ENCODE results near the gene TMEM164.

TMEM164 gene

DNA sequence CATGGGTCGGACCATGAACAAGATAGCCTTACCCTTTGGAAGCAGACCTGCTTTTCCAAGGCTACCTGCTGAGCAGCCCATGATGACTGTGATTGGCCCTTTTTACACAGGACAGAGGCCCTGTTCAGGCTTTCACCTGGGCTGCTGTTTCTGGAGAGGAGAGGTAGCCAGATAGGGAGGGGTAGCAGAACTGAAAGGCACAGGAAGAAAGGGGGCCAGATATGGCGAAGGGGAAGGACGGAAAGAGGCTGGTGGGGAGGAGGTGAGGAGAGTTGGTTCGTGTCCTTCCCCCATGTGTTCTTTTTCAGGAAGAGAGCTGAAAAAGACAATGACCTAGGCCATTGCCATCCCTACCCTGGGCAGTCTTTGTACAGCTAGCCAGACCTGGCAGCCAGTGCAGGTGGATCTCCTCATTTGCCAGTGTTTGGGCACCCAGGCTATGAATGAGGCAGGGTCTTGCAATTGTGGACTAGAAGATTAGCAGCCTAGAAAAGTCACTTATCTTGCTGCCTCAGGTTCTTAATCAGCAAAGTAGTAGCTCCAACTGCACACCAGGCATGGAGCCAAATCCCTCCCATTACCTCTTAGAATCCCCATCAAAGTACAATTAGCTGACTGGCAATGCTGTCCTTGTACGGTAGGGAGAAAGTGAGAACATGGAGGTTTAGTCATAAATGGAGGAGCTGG, 175.4 kb downstream of the TMEM164 start:
- peak overlapping the region in 1 of 2 experiments; percentile 39 for H3K27ac ChIP-seq (ENCODE audit: insufficient read depth in 1 of 2, low read depth in 1 of 2, low read length in 2 of 2, poor library complexity in 1 of 2, severe bottlenecking in 2 of 2)
- H3K27me3 ChIP-seq (replicated peaks in 2 of 5; ENCODE audit: control insufficient read depth in 4 of 5, insufficient read depth in 5 of 5, low read length in 4 of 5), result peaks cover 0 to 4% (median 0%) of the 10 kb centered on the region in 5 experiments
- ChIA-PET POLR2A (no interaction called here), CTCF (no interaction called here)
- H3K4me1 ChIP-seq (ENCODE audit: control extremely low read depth in 1 of 4, control insufficient read depth in 4 of 4, insufficient read depth in 4 of 4, low read length in 3 of 4), result peaks cover 0 to 7% (median 1%) of the 10 kb centered on the region in 4 experiments
- no peak overlapping the region for H3K4me3 ChIP-seq (ENCODE audit: control insufficient read depth in 1 of 7, extremely low read depth in 1 of 7, insufficient read depth in 4 of 7, low read depth in 2 of 7, low read length in 6 of 7)
- 95% methylated on average over 4 of the region's 5 CpGs for WGBS (ENCODE audit: insufficient coverage)
- H3K9me3 ChIP-seq (ENCODE audit: control extremely low read depth in 1 of 5, control insufficient read depth in 4 of 5, insufficient read depth in 2 of 5, low read depth in 1 of 5, low read length in 4 of 5), result peaks cover 0 to 2% (median 0%) of the 10 kb centered on the region in 5 experiments
- peak; percentile 38 to 69 (median 64) for DNase-seq
- peaks cover 4 to 18% (median 11%) of the 10 kb centered on the region in 4 experiments for H3K36me3 ChIP-seq (ENCODE audit: control insufficient read depth in 4 of 4, insufficient read depth in 4 of 4, low read length in 3 of 4)

DNA sequence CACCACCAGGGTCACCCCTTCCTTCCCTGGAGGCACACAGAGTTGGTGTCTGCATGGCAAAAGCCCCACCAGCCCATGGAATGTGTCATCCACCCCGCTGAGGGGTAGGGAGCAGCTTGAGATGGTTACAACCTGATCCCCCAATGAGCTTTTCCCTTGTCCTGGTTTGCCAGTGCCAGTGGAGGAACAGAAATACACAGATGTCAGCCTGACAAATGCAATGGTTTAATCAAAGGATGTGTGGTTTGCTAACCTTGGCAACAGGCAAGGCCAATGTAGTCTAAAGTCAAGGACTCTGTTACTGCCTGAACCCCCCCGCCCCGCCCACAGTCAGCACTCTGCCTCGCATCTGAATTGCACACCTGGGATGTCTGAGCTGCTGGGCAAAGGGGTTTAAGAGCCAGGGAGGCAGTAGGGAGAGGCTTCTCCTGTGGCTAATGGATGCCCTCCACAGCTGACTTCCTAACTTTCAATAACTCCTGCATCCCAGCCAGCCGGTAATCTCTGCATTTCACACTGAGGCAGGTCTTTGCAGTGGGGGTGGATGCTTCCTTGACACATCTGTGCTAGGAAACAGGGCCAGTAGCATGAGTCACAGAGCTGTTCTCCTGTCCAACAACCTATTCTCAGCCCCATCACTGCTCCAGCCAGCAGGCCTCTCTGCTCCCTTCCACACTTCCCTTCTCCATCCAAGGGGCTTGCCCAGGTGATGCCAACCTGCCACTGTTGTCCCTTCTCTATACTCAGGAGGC, 177.4 kb downstream of the TMEM164 start:
- no peak for DNase-seq
- POLR2A ChIA-PET, result no interaction called here
- CTCF ChIA-PET, result interaction anchor here (1.0 to 1.4 kb wide), 3 partner anchors 10 to 177 kb away, joined by 3 to 4 read pairs (median 3); no protein-coding TSS in a partner anchor
- no peaks in the 10 kb centered on the region for H3K27me3 ChIP-seq (replicated peaks in 2 of 5; ENCODE audit: control insufficient read depth in 4 of 5, insufficient read depth in 5 of 5, low read length in 4 of 5)
- no peak overlapping the region for H3K4me3 ChIP-seq (ENCODE audit: control insufficient read depth in 1 of 7, extremely low read depth in 1 of 7, insufficient read depth in 4 of 7, low read depth in 2 of 7, low read length in 6 of 7)
- no peak overlapping the region for H3K27ac ChIP-seq (ENCODE audit: insufficient read depth in 1 of 2, low read depth in 1 of 2, low read length in 2 of 2, poor library complexity in 1 of 2, severe bottlenecking in 2 of 2)
- WGBS (ENCODE audit: insufficient coverage), result 89% methylated on average over 3 of the region's 5 CpGs
- H3K9me3 ChIP-seq (ENCODE audit: control extremely low read depth in 1 of 5, control insufficient read depth in 4 of 5, insufficient read depth in 2 of 5, low read depth in 1 of 5, low read length in 4 of 5), result peaks cover 0 to 2% (median 0%) of the 10 kb centered on the region in 5 experiments
- H3K36me3 ChIP-seq (ENCODE audit: control insufficient read depth in 4 of 4, insufficient read depth in 4 of 4, low read length in 3 of 4), result peaks cover 0 to 11% (median 6%) of the 10 kb centered on the region in 4 experiments
- H3K4me1 ChIP-seq (ENCODE audit: control extremely low read depth in 1 of 4, control insufficient read depth in 4 of 4, insufficient read depth in 4 of 4, low read length in 3 of 4), result peaks cover 0 to 4% (median 0%) of the 10 kb centered on the region in 4 experiments

DNA sequence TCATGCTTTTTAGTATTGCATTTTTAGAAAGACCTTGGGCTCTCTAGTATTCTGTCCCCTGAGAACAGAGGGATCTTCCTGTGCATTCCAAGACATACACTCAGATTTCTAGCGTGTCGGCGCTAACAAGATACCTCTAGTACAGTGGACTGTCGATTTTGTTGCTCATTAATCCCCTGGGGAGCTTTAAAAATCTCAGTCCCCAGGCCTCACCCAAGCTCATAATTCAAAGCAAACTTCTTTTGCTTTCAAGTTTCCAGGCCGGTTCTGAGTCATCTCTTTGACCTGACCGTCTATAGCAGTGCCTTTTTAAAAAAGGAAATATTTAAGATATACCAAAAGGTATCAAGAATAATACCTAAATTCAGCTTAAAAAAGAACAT, 178.0 kb downstream of the TMEM164 start:
- no peaks in the 10 kb centered on the region for H3K27me3 ChIP-seq (replicated peaks in 2 of 5; ENCODE audit: control insufficient read depth in 4 of 5, insufficient read depth in 5 of 5, low read length in 4 of 5)
- ChIA-PET POLR2A (no interaction called here), CTCF (no interaction called here)
- peaks cover 0 to 11% (median 5%) of the 10 kb centered on the region in 4 experiments for H3K36me3 ChIP-seq (ENCODE audit: control insufficient read depth in 4 of 4, insufficient read depth in 4 of 4, low read length in 3 of 4)
- 92% methylated on average over 4 of the region's 6 CpGs for WGBS (ENCODE audit: insufficient coverage)
- no peak overlapping the region for H3K4me3 ChIP-seq (ENCODE audit: control insufficient read depth in 1 of 7, extremely low read depth in 1 of 7, insufficient read depth in 4 of 7, low read depth in 2 of 7, low read length in 6 of 7)
- peaks cover 0 to 4% (median 0%) of the 10 kb centered on the region in 4 experiments for H3K4me1 ChIP-seq (ENCODE audit: control extremely low read depth in 1 of 4, control insufficient read depth in 4 of 4, insufficient read depth in 4 of 4, low read length in 3 of 4)
- no peak overlapping the region for H3K27ac ChIP-seq (ENCODE audit: insufficient read depth in 1 of 2, low read depth in 1 of 2, low read length in 2 of 2, poor library complexity in 1 of 2, severe bottlenecking in 2 of 2)
- no peak for DNase-seq
- peaks cover 0 to under 1% (median 0%) of the 10 kb centered on the region in 5 experiments for H3K9me3 ChIP-seq (ENCODE audit: control extremely low read depth in 1 of 5, control insufficient read depth in 4 of 5, insufficient read depth in 2 of 5, low read depth in 1 of 5, low read length in 4 of 5)

DNA sequence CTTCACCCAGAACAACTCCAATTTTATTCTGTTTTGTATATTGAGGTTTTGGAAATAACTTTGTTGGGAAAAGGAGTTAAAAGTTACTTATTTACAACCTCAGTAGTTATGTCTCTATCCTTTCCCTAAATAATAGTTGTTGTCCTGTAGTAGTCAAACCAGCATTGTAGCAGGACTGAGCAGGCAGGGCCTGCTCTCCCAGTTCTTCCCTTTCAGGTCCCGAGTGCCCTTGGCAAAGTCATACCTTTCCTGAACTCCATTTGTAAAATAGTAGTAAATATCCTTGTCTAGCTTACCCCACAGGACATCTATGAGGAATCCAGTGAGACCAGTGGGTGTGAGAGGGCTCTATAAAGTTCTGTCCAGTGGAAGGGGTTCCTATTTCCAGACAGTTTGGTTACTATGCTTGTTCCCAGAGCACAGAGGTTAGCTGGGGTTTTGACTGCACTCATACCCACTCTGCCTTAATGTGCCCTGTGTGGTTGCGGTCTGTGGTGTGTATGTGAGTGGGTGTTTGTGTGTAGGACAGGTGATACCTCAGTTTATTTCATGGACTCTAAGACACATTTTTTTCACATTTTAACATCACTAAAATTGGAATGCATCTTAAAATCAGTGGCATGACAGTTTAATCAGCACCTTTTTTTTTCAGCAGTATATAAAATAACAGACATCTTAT, 178.7 kb downstream of the TMEM164 start:
- WGBS (ENCODE audit: insufficient coverage), result no CpG with 5 or more reads among the region's 2 CpGs
- Histone ChIP-seq H3K27me3 (replicated peaks in 2 of 5; ENCODE audit: control insufficient read depth in 4 of 5, insufficient read depth in 5 of 5, low read length in 4 of 5) (no peaks in the 10 kb centered on the region), H3K27ac (ENCODE audit: insufficient read depth in 1 of 2, low read depth in 1 of 2, low read length in 2 of 2, poor library complexity in 1 of 2, severe bottlenecking in 2 of 2) (no peak overlapping the region), H3K4me3 (ENCODE audit: control insufficient read depth in 1 of 7, extremely low read depth in 1 of 7, insufficient read depth in 4 of 7, low read depth in 2 of 7, low read length in 6 of 7) (no peak overlapping the region), H3K9me3 (ENCODE audit: control extremely low read depth in 1 of 5, control insufficient read depth in 4 of 5, insufficient read depth in 2 of 5, low read depth in 1 of 5, low read length in 4 of 5) (peaks cover 0 to 3% (median 0%) of the 10 kb centered on the region in 5 experiments), H3K4me1 (ENCODE audit: control extremely low read depth in 1 of 4, control insufficient read depth in 4 of 4, insufficient read depth in 4 of 4, low read length in 3 of 4) (peaks cover 0 to 4% (median 0%) of the 10 kb centered on the region in 4 experiments), H3K36me3 (ENCODE audit: control insufficient read depth in 4 of 4, insufficient read depth in 4 of 4, low read length in 3 of 4) (peaks cover 0 to 9% (median 5%) of the 10 kb centered on the region in 4 experiments)
- no peak for DNase-seq
- ChIA-PET POLR2A (no interaction called here), CTCF (no interaction called here)

DNA sequence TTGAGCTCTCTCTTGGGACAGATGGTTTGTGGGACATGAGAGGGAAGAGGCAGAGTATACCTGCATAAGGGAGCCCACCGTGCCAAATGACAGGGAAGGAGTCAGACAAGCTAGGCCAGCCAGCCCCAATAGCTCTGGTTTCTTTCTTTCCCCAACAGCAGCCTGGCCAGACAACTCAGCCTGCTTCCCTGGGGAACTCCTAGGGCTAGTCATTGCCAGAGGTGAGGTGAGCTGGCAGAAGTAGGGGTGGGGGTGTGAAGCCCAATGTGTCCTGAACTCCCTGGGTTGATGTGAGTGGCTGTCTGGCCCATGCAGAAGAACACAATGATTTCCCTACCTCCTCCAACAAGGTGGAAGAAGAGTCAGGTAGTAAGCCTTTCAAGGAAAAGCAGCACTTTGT, 179.4 kb downstream of the TMEM164 start:
- ChIA-PET CTCF (no interaction called here), POLR2A (no interaction called here)

DNA sequence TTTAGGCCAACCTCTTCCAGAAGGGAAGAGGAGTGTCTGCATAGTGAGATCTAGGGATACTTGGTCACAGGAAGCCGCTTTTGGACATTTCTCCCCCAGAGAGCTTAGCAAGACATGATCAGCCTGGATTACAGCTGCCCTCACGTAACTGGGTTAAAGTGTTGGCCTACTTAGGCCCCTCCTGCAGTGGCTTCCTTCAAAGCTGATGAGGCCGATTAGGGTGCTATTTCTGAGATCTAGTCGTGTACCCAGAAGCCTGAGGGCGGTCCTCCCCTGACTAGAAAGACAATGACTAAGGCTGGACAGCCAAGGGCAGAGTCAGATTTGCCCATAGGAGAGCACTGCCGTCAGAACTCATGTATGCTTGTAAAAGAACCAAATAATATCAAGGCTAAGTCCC, 180.0 kb downstream of the TMEM164 start:
- no peak overlapping the region for H3K4me3 ChIP-seq (ENCODE audit: control insufficient read depth in 1 of 7, extremely low read depth in 1 of 7, insufficient read depth in 4 of 7, low read depth in 2 of 7, low read length in 6 of 7)
- CTCF ChIA-PET, result no interaction called here
- peaks cover 0 to 5% (median 3%) of the 10 kb centered on the region in 4 experiments for H3K36me3 ChIP-seq (ENCODE audit: control insufficient read depth in 4 of 4, insufficient read depth in 4 of 4, low read length in 3 of 4)
- H3K27me3 ChIP-seq (replicated peaks in 2 of 5; ENCODE audit: control insufficient read depth in 4 of 5, insufficient read depth in 5 of 5, low read length in 4 of 5), result no peaks in the 10 kb centered on the region
- DNase-seq, result no peak
- no peak overlapping the region for H3K27ac ChIP-seq (ENCODE audit: insufficient read depth in 1 of 2, low read depth in 1 of 2, low read length in 2 of 2, poor library complexity in 1 of 2, severe bottlenecking in 2 of 2)
- POLR2A ChIA-PET, result no interaction called here
- 83% methylated on average over 6 of the region's 6 CpGs for whole genome bisulfite sequencing (ENCODE audit: insufficient coverage)
- peaks cover 0 to 4% (median 0%) of the 10 kb centered on the region in 4 experiments for H3K4me1 ChIP-seq (ENCODE audit: control extremely low read depth in 1 of 4, control insufficient read depth in 4 of 4, insufficient read depth in 4 of 4, low read length in 3 of 4)
- H3K9me3 ChIP-seq (ENCODE audit: control extremely low read depth in 1 of 5, control insufficient read depth in 4 of 5, insufficient read depth in 2 of 5, low read depth in 1 of 5, low read length in 4 of 5), result peaks cover 0 to 3% (median 0%) of the 10 kb centered on the region in 5 experiments

More for the DNA sequence above, 179.4 kb downstream of the TMEM164 start:
- no peak for DNase-seq
- Histone ChIP-seq H3K4me1 (ENCODE audit: control extremely low read depth in 1 of 4, control insufficient read depth in 4 of 4, insufficient read depth in 4 of 4, low read length in 3 of 4) (peaks cover 0 to 4% (median 0%) of the 10 kb centered on the region in 4 experiments), H3K27me3 (replicated peaks in 2 of 5; ENCODE audit: control insufficient read depth in 4 of 5, insufficient read depth in 5 of 5, low read length in 4 of 5) (no peaks in the 10 kb centered on the region), H3K4me3 (ENCODE audit: control insufficient read depth in 1 of 7, extremely low read depth in 1 of 7, insufficient read depth in 4 of 7, low read depth in 2 of 7, low read length in 6 of 7) (no peak overlapping the region), H3K9me3 (ENCODE audit: control extremely low read depth in 1 of 5, control insufficient read depth in 4 of 5, insufficient read depth in 2 of 5, low read depth in 1 of 5, low read length in 4 of 5) (peaks cover 0 to 3% (median 0%) of the 10 kb centered on the region in 5 experiments), H3K36me3 (ENCODE audit: control insufficient read depth in 4 of 4, insufficient read depth in 4 of 4, low read length in 3 of 4) (peaks cover 0 to 5% (median 3%) of the 10 kb centered on the region in 4 experiments), H3K27ac (ENCODE audit: insufficient read depth in 1 of 2, low read depth in 1 of 2, low read length in 2 of 2, poor library complexity in 1 of 2, severe bottlenecking in 2 of 2) (no peak overlapping the region)
- 63% methylated on average over 1 of the region's 1 CpG for WGBS (ENCODE audit: insufficient coverage)
